Hippocampal formation (tissue), 2 donors: ENCODE data around the gene TNFSF4.
"Not testable (repeated sequence)": the region's sequence is repeated elsewhere in the genome, so short reads cannot be mapped to it uniquely, and the experiment has no call there.

ENCODE experiments used
- DNase-seq, 2 donors: peaks; one replicate each; lab custom pipeline; 2025; lab: John Stamatoyannopoulos, UW

Gene TNFSF4

GRCh38 chr1:173206816-173207568 lies at the start of gene TNFSF4:
Gene TNFSF4, minus strand, starts transcription at chr1:173207331. Its CDS starts 155 bp downstream, at chr1:173207176.
- DNase-seq = no peak

GRCh38 chr1:173255214-173255813 lies 48.2 kb upstream of the TNFSF4 start:
- DNase-seq = no peak

GRCh38 chr1:173253046-173253445 lies 45.9 kb upstream of the TNFSF4 start:
- DNase-seq = no peak

GRCh38 chr1:173249349-173249748 lies 42.2 kb upstream of the TNFSF4 start:
- DNase-seq = no peak

GRCh38 chr1:173248247-173248940 lies 41.3 kb upstream of the TNFSF4 start:
- no peak for DNase-seq

- no peak for DNase-seq
These were observed 38.8 kb upstream of the TNFSF4 start for GRCh38 chr1:173245892-173246291.

GRCh38 chr1:173243300-173243699 lies 36.2 kb upstream of the TNFSF4 start:
- DNase-seq = no peak

- DNase-seq = no peak
These were observed 34.6 kb upstream of the TNFSF4 start for GRCh38 chr1:173241528-173242347.

GRCh38 chr1:173240609-173241008 lies 33.5 kb upstream of the TNFSF4 start:
- DNase-seq = no peak

- no peak for DNase-seq
These were observed 31.9 kb upstream of the TNFSF4 start for GRCh38 chr1:173239058-173239457.

- no peak for DNase-seq
These were observed 27.8 kb upstream of the TNFSF4 start for GRCh38 chr1:173234899-173235298.

- not testable (repeated sequence) for DNase-seq
These were observed 27.3 kb upstream of the TNFSF4 start for GRCh38 chr1:173234434-173234833.

GRCh38 chr1:173229031-173229430 lies 21.9 kb upstream of the TNFSF4 start:
- DNase-seq = not testable (repeated sequence)

GRCh38 chr1:173224949-173225348 lies 17.8 kb upstream of the TNFSF4 start:
- no peak for DNase-seq

GRCh38 chr1:173224280-173224892 lies 17.3 kb upstream of the TNFSF4 start:
- DNase-seq = no peak

- DNase-seq = no peak
These were observed 15.9 kb upstream of the TNFSF4 start for GRCh38 chr1:173223031-173223380.

- DNase-seq = no peak
These were observed 15.3 kb upstream of the TNFSF4 start for GRCh38 chr1:173222149-173223030.

- DNase-seq = no peak
These were observed 13.0 kb upstream of the TNFSF4 start for GRCh38 chr1:173220157-173220556.

GRCh38 chr1:173213665-173214064 lies 6.5 kb upstream of the TNFSF4 start:
- no peak for DNase-seq

GRCh38 chr1:173212952-173213491 lies 5.9 kb upstream of the TNFSF4 start:
- DNase-seq = no peak
